HL-60 (cell line): ENCODE results near the gene AKTIP.

Source experiments
- DNase-seq, 2 experiments: peaks; one replicate each; pipeline ENCODE4 v3.0.0-alpha.2; 2010 to 2020; ENCODE audit warnings: low read depth in 1 of 2, low spot score in 1 of 2
- H3K27ac ChIP-seq: fragments of 250-450 bp; sonication (Bioruptor Pico); replicated peaks from 2 replicates; pipeline ENCODE4 v1.5.1; 2020; ENCODE audit warnings: mild to moderate bottlenecking, moderate library complexity
- H3K27me3 ChIP-seq: fragments of 250-450 bp; sonication (Bioruptor Pico); 2 replicates; pipeline ENCODE4 v1.5.1; 2021; ENCODE audit warnings: mild to moderate bottlenecking, moderate library complexity; ENCODE audit not compliant: insufficient read depth, poor library complexity, severe bottlenecking
- H3K4me3 ChIP-seq: replicated peaks from 2 replicates; pipeline ENCODE4 v1.5.1; 2011; ENCODE audit warnings: mild to moderate bottlenecking, control low read depth, low read length; ENCODE audit not compliant: insufficient read depth
- GABPA ChIP-seq: IDR thresholded peaks from 2 replicates; pipeline ENCODE4 v1.6.1; 2012; ENCODE audit warnings: low read depth
- POLR2AphosphoS5 ChIP-seq: IDR thresholded peaks from 2 replicates; pipeline ENCODE4 v1.6.1; 2012; ENCODE audit warnings: low read depth
- SPI1 ChIP-seq: IDR thresholded peaks from 2 replicates; pipeline ENCODE4 v1.6.1; 2012; ENCODE audit warnings: low read depth, mild to moderate bottlenecking, borderline replicate concordance
- TF ChIP-seq, protein P1 (sequence below): IDR thresholded peaks from 2 replicates; pipeline ENCODE4 v1.6.1; 2012; ENCODE audit warnings: low read depth; ENCODE audit not compliant: insufficient replicate concordance
- TF ChIP-seq, protein P2 (sequence below): IDR thresholded peaks from one replicate; pipeline ENCODE4 v1.5.1; 2011; ENCODE audit warnings: low read length, control low read depth, inconsistent platforms; ENCODE audit not compliant: insufficient read depth

AKTIP gene

DNA sequence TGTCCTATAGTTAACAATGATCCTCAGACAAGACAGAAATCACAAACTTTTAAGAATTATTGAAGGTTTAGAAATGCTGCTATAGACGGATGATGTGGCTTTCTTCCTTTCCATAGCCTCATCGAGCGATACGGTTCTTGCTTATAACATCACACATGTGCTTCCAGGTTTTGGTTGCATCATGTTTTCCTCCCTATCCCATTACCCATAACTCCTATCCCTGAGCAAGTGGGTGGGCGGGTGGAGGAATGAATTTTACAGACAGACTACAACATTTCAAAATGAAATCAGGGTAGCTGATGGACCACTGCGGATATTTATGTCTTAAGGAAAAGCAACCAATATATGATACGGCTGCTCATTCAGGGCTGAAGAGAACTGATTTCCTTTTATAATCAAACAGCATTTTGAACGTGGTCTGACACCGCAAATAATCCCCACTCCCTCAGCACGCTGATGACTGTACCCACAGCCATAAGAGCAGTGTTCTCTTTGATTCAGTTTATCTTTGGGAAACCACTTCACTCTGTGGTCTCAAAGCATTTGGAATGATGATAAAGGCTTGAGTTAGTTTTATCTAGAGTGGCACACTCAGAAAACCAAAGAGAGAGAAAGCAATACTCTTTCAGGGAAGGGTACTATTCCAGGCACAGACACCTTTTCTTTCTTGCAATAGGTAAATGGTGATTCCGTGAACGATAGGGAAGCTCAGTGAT is 4.6 kb upstream of the AKTIP start:
- H3K27ac ChIP-seq: no peak overlapping the region

DNA sequence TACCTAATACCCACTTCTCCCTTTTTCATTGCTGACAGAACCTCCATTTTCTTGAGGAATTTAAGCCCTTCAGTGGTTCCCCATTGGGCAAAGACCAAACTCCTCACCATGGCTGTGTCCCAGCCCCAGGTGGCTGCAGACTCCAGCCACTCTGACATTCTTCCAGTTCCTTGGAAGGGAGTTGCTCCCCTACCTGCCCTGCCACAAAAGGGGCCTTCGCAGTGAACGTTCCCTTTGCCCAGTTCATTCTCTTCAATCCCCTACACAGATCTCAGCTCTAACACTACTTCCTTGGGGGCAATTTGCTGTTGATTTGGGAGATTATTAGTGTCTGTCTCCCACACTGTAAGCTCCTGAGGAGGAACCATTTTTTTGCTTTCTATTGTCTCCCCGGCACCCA is 3.2 kb upstream of the AKTIP start:
- TF ChIP-seq, protein P1, sequence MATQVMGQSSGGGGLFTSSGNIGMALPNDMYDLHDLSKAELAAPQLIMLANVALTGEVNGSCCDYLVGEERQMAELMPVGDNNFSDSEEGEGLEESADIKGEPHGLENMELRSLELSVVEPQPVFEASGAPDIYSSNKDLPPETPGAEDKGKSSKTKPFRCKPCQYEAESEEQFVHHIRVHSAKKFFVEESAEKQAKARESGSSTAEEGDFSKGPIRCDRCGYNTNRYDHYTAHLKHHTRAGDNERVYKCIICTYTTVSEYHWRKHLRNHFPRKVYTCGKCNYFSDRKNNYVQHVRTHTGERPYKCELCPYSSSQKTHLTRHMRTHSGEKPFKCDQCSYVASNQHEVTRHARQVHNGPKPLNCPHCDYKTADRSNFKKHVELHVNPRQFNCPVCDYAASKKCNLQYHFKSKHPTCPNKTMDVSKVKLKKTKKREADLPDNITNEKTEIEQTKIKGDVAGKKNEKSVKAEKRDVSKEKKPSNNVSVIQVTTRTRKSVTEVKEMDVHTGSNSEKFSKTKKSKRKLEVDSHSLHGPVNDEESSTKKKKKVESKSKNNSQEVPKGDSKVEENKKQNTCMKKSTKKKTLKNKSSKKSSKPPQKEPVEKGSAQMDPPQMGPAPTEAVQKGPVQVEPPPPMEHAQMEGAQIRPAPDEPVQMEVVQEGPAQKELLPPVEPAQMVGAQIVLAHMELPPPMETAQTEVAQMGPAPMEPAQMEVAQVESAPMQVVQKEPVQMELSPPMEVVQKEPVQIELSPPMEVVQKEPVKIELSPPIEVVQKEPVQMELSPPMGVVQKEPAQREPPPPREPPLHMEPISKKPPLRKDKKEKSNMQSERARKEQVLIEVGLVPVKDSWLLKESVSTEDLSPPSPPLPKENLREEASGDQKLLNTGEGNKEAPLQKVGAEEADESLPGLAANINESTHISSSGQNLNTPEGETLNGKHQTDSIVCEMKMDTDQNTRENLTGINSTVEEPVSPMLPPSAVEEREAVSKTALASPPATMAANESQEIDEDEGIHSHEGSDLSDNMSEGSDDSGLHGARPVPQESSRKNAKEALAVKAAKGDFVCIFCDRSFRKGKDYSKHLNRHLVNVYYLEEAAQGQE: no peak
- TF ChIP-seq POLR2AphosphoS5 (no peak), SPI1 (no peak), GABPA (no peak)
- TF ChIP-seq, protein P2, sequence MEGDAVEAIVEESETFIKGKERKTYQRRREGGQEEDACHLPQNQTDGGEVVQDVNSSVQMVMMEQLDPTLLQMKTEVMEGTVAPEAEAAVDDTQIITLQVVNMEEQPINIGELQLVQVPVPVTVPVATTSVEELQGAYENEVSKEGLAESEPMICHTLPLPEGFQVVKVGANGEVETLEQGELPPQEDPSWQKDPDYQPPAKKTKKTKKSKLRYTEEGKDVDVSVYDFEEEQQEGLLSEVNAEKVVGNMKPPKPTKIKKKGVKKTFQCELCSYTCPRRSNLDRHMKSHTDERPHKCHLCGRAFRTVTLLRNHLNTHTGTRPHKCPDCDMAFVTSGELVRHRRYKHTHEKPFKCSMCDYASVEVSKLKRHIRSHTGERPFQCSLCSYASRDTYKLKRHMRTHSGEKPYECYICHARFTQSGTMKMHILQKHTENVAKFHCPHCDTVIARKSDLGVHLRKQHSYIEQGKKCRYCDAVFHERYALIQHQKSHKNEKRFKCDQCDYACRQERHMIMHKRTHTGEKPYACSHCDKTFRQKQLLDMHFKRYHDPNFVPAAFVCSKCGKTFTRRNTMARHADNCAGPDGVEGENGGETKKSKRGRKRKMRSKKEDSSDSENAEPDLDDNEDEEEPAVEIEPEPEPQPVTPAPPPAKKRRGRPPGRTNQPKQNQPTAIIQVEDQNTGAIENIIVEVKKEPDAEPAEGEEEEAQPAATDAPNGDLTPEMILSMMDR: no peak
- no peak for DNase-seq

More for the DNA sequence above, 4.6 kb upstream of the AKTIP start:
- H3K4me3 ChIP-seq: no peak overlapping the region
- TF ChIP-seq, protein P1: no peak
- TF ChIP-seq, protein P2: no peak
- no peak for TF ChIP-seq POLR2AphosphoS5
- TF ChIP-seq SPI1: no peak
- TF ChIP-seq GABPA: no peak
- DNase-seq: no peak
- no peaks in the 10 kb centered on the region for H3K27me3 ChIP-seq

DNA sequence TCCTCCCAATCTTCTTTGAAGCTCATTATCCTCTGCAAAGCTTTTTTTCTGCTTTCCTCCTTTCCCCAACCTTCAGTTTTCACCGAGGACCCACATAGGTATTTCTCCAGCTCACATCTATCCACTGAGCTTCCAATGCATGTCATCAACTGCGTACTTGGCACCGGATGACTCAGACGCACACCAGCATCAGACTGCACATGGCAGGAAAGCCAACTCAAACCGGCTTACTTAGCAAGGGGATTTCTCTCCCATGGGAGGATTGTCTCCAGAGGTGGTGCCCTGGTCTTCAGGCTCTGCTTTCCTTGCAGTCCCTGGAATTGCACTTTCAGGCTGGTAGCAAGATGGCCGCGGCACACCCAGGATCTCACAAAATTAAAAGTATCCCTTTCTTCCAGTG is 1.7 kb upstream of the AKTIP start:
- DNase-seq: no peak
- Histone ChIP-seq H3K27ac (no peak overlapping the region), H3K4me3 (no peak overlapping the region)

More for the DNA sequence above, 3.2 kb upstream of the AKTIP start:
- Histone ChIP-seq H3K4me3 (no peak overlapping the region), H3K27ac (no peak overlapping the region), H3K27me3 (no peaks in the 10 kb centered on the region)

More for the DNA sequence above, 1.7 kb upstream of the AKTIP start:
- H3K27me3 ChIP-seq: no peaks in the 10 kb centered on the region
- TF ChIP-seq, protein P1: no peak
- TF ChIP-seq, protein P2: no peak
- no peak for TF ChIP-seq GABPA
- TF ChIP-seq POLR2AphosphoS5: no peak
